ENCODE data around the gene ALKBH5. TPM values are rescaled to one million over a fixed set of nuclear protein-coding genes. Genes with fewer than 3 reads are reported as not detected.

The ALKBH5 gene
- polyA plus RNA-seq, 3 donors: 50.4 to 79.1 (median 78.9) TPM

- Mint-ChIP-seq H3K9me3 (no peaks in the 10 kb centered on the region), H3K27ac (peak overlapping the region in 3 of 7 donors; percentile 34 to 73 (median 41)), H3K36me3 (peaks cover 91 to 99% of the 10 kb centered on the region in 2 donors), H3K4me3 (no peak overlapping the region), H3K27me3 (ENCODE audit: low read depth in 3 of 3) (peaks cover 0 to 3% (median 1%) of the 10 kb centered on the region in 3 donors), H3K4me1 (peaks cover 6% of the 10 kb centered on the region)
- no peaks in the 10 kb centered on the region for H3K4me1 ChIP-seq (ENCODE audit: control insufficient read depth in 1 of 2, insufficient read depth in 2 of 2, low read length in 2 of 2)
- H3K4me2 ChIP-seq (replicated peaks; ENCODE audit: extremely low read depth, low read length, poor library complexity, severe bottlenecking): no peak overlapping the region
- peaks cover 93% of the 10 kb centered on the region for H4K20me1 ChIP-seq (ENCODE audit: insufficient read depth, low read length)
- no peak for TF ChIP-seq CTCF (IDR thresholded peaks at IDR 0.05)
- H3K79me2 ChIP-seq (ENCODE audit: insufficient read depth, low read length): peaks cover 5% of the 10 kb centered on the region
- peaks cover 87 to 97% of the 10 kb centered on the region in 2 donors for H3K36me3 ChIP-seq (replicated peaks in 1 of 2; ENCODE audit: control insufficient read depth in 1 of 2, insufficient read depth in 2 of 2, low read length in 2 of 2)
- no peak overlapping the region for H3K9ac ChIP-seq (ENCODE audit: insufficient read depth, low read length, poor library complexity, severe bottlenecking)
- no peak overlapping the region for H2AFZ ChIP-seq (ENCODE audit: insufficient read depth, low read depth, low read length, poor library complexity, severe bottlenecking)
- WGBS (ENCODE audit: insufficient coverage): 94% methylated on average over 9 of the region's 9 CpGs
- intact Hi-C loops (cut with micrococcal nuclease): no loop called here
- no peak for DNase-seq
- no peaks in the 10 kb centered on the region for H3K9me3 ChIP-seq (replicated peaks in 1 of 2; ENCODE audit: control insufficient read depth in 1 of 2, insufficient read depth in 1 of 2, low read length in 2 of 2)
- H3K27ac ChIP-seq (ENCODE audit: low read depth in 1 of 2, low read length in 2 of 2): no peak overlapping the region
- H3K4me3 ChIP-seq (replicated peaks in 1 of 3; ENCODE audit: low read depth in 2 of 3, low read length in 3 of 3): no peak overlapping the region
- no peaks in the 10 kb centered on the region for H3K27me3 ChIP-seq (ENCODE audit: control insufficient read depth in 2 of 2, insufficient read depth in 2 of 2, low read length in 2 of 2)
Observed at GRCh38 chr17:18250259-18250658, 66.6 kb downstream of the ALKBH5 start.

GRCh38 chr17:18250708-18251107 is 67.1 kb downstream of the ALKBH5 start:
- H3K27ac Mint-ChIP-seq: peak overlapping the region in 2 of 7 donors; percentile 73 to 83
- WGBS (ENCODE audit: insufficient coverage): 93% methylated on average over 14 of the region's 14 CpGs

More at GRCh38 chr17:18250708-18251107, 67.1 kb downstream of the ALKBH5 start:
- Histone ChIP-seq H3K27me3 (ENCODE audit: control insufficient read depth in 2 of 2, insufficient read depth in 2 of 2, low read length in 2 of 2) (no peaks in the 10 kb centered on the region), H3K4me2 (replicated peaks; ENCODE audit: extremely low read depth, low read length, poor library complexity, severe bottlenecking) (no peak overlapping the region), H3K4me3 (replicated peaks in 1 of 3; ENCODE audit: low read depth in 2 of 3, low read length in 3 of 3) (no peak overlapping the region), H2AFZ (ENCODE audit: insufficient read depth, low read depth, low read length, poor library complexity, severe bottlenecking) (no peak overlapping the region), H4K20me1 (ENCODE audit: insufficient read depth, low read length) (peaks cover 93% of the 10 kb centered on the region), H3K79me2 (ENCODE audit: insufficient read depth, low read length) (peaks cover 9% of the 10 kb centered on the region), H3K9me3 (replicated peaks in 1 of 2; ENCODE audit: control insufficient read depth in 1 of 2, insufficient read depth in 1 of 2, low read length in 2 of 2) (no peaks in the 10 kb centered on the region), H3K27ac (ENCODE audit: low read depth in 1 of 2, low read length in 2 of 2) (no peak overlapping the region), H3K36me3 (replicated peaks in 1 of 2; ENCODE audit: control insufficient read depth in 1 of 2, insufficient read depth in 2 of 2, low read length in 2 of 2) (peaks cover 87 to 97% of the 10 kb centered on the region in 2 donors), H3K9ac (ENCODE audit: insufficient read depth, low read length, poor library complexity, severe bottlenecking) (no peak overlapping the region), H3K4me1 (ENCODE audit: control insufficient read depth in 1 of 2, insufficient read depth in 2 of 2, low read length in 2 of 2) (no peaks in the 10 kb centered on the region)
- Mint-ChIP-seq H3K36me3 (peaks cover 91 to 99% of the 10 kb centered on the region in 2 donors), H3K4me3 (no peak overlapping the region), H3K27me3 (ENCODE audit: low read depth in 3 of 3) (peaks cover 0 to 3% (median 1%) of the 10 kb centered on the region in 3 donors), H3K9me3 (no peaks in the 10 kb centered on the region), H3K4me1 (peaks cover 6% of the 10 kb centered on the region)
- intact Hi-C loops (cut with micrococcal nuclease): no loop called here
- no peak for DNase-seq
- no peak for TF ChIP-seq CTCF (IDR thresholded peaks at IDR 0.05)

Measured in CD14-positive monocyte (primary cell).